NCI-H2196 (cell line): ENCODE results near the gene PLOD2.

Source experiments
- DNase-seq: peaks from one replicate; lab custom pipeline; 2025; ENCODE audit not compliant: unreplicated experiment; lab: John Stamatoyannopoulos, UW

PLOD2 gene

GRCh38 chr3:146160964-146161662, at the start of gene PLOD2:
Gene PLOD2 (minus strand): TSS chr3:146161184. CDS start chr3:146160989, 195 bp downstream.
- peak; percentile 8 for DNase-seq

GRCh38 chr3:146209371-146209770, 48.4 kb upstream of the PLOD2 start:
- no peak for DNase-seq

GRCh38 chr3:146203776-146204175, 42.8 kb upstream of the PLOD2 start:
- DNase-seq: no peak

GRCh38 chr3:146200461-146201220, 39.7 kb upstream of the PLOD2 start:
- no peak for DNase-seq

- no peak for DNase-seq
Observed at GRCh38 chr3:146199762-146200161, 38.8 kb upstream of the PLOD2 start.

- DNase-seq: no peak
Observed at GRCh38 chr3:146196789-146197188, 35.8 kb upstream of the PLOD2 start.

GRCh38 chr3:146195605-146196004, 34.6 kb upstream of the PLOD2 start:
- DNase-seq: no peak

- no peak for DNase-seq
Observed at GRCh38 chr3:146195030-146195429, 34.0 kb upstream of the PLOD2 start.

- no peak for DNase-seq
Observed at GRCh38 chr3:146191051-146191450, 30.1 kb upstream of the PLOD2 start.

GRCh38 chr3:146189519-146190173, 28.7 kb upstream of the PLOD2 start:
- DNase-seq: peak; percentile 69

GRCh38 chr3:146187334-146187950, 26.5 kb upstream of the PLOD2 start:
- DNase-seq: no peak

GRCh38 chr3:146184241-146185015, 23.4 kb upstream of the PLOD2 start:
- no peak for DNase-seq

- DNase-seq: no peak
Observed at GRCh38 chr3:146181216-146181615, 20.2 kb upstream of the PLOD2 start.

- no peak for DNase-seq
Observed at GRCh38 chr3:146180376-146180775, 19.4 kb upstream of the PLOD2 start.

GRCh38 chr3:146178006-146178689, 17.2 kb upstream of the PLOD2 start:
- DNase-seq: no peak

GRCh38 chr3:146177519-146177918, 16.5 kb upstream of the PLOD2 start:
- no peak for DNase-seq

- no peak for DNase-seq
Observed at GRCh38 chr3:146177072-146177471, 16.1 kb upstream of the PLOD2 start.

GRCh38 chr3:146172586-146172985, 11.6 kb upstream of the PLOD2 start:
- DNase-seq: no peak

- DNase-seq: no peak
Observed at GRCh38 chr3:146170591-146170990, 9.6 kb upstream of the PLOD2 start.

- DNase-seq: no peak
Observed at GRCh38 chr3:146169891-146170290, 8.9 kb upstream of the PLOD2 start.
